HCT116 (cell line): ENCODE measurements around the gene ZSWIM3.

ENCODE experiments used
- EZH2 ChIP-seq: fragments of 200-600 bp; sonication (generic); IDR thresholded peaks from 2 replicates; pipeline ENCODE4 v1.6.1; 2017; ENCODE audit warnings: antibody characterized with exemption, mixed run types
- EZH2phosphoT487 ChIP-seq: fragments of 200-600 bp; IDR thresholded peaks from 2 replicates; pipeline ENCODE4 v1.6.1; 2018; ENCODE audit warnings: antibody characterized with exemption, borderline replicate concordance
- JUND ChIP-seq: IDR thresholded peaks from 2 replicates; pipeline ENCODE4 v1.6.1; 2012
- POLR2A ChIP-seq: IDR thresholded peaks from 2 replicates; pipeline ENCODE4 v1.7.0; 2011; ENCODE audit warnings: borderline replicate concordance; ENCODE audit not compliant: insufficient read depth, insufficient read length; ENCODE audit errors: extremely low read depth
- POLR2AphosphoS5 ChIP-seq: IDR thresholded peaks from 2 replicates; pipeline ENCODE4 v1.6.1; 2011; ENCODE audit warnings: mild to moderate bottlenecking, low read depth, low read length, moderate library complexity
- RAD21 ChIP-seq: IDR thresholded peaks from 2 replicates; pipeline ENCODE4 v1.6.1; 2012; ENCODE audit warnings: low read depth, mild to moderate bottlenecking
- SP1 ChIP-seq: IDR thresholded peaks from 2 replicates; pipeline ENCODE4 v1.6.1; 2012; ENCODE audit warnings: low read depth
- SRF ChIP-seq: IDR thresholded peaks from 2 replicates; pipeline ENCODE4 v1.6.1; 2012; ENCODE audit warnings: low read depth
- ZNF274 ChIP-seq: fragments of 200-500 bp; sonication (Bioruptor generic); IDR thresholded peaks from 2 replicates; pipeline ENCODE4 v1.6.1; 2014; ENCODE audit warnings: mild to moderate bottlenecking, low read depth, low read length, inconsistent platforms
- TF ChIP-seq, protein P1 (sequence below), 3 experiments: fragments of 200-600 bp in 1 of 3; sonication (generic) in 1 of 3; IDR thresholded peaks in 2 of 3; conservative IDR thresholded peaks in 1 of 3; 2 replicates each; pipeline ENCODE4 v1.5.1; 2012 to 2017; ENCODE audit warnings: low read depth in 2 of 3, low read length in 2 of 3, antibody characterized with exemption in 1 of 3, borderline replicate concordance in 1 of 3, control low read depth in 1 of 3, mild to moderate bottlenecking in 1 of 3, mixed read lengths in 1 of 3, mixed run types in 1 of 3, moderate library complexity in 1 of 3; ENCODE audit not compliant: insufficient read depth in 1 of 3
- TF ChIP-seq, protein P2 (sequence below): IDR thresholded peaks from 2 replicates; pipeline ENCODE4 v1.6.1; 2012
- TF ChIP-seq, protein P3 (sequence below): IDR thresholded peaks from 2 replicates; pipeline ENCODE4 v1.6.1; 2012; ENCODE audit warnings: low read depth

DNA sequence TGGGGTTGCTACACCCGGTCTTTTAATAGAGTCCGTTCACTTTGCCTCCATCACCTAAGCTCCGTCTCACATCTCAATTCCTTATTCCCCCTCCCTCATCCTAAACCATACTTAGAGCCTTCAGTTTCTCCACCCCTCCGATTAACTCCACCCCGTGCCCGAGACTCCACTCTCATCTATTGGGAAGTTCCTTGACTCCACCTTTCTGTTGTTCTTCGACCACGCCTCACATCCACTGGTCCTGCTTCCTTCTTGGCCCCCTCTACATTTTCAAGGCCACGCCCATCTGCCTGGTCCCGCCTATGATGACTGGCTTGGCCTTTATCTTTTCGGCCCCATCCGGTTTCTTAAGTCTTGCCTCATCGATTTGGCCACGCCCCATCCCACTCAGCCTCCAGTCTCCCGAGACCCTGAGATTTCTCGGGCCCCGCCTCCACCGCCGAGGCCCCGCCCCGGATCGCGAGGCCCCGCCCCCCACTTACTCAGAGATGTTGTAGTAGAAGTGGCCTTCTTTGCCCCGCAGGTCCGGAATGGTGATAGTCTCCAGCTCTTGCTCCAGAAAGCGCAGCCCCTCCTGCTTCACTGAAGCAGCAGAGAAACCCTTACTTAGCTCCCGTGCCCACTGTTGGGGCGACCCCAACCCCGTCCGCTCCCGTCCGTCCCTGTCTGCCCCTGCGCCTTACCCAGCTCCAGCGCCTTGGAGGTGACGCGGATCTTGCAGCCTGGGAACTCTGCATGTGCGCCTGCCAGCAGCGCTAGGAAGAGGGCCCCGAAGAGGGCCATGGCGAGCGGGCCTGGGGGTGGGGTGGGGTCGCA lies 53.5 kb downstream of the ZSWIM3 start:
- no peak for TF ChIP-seq EZH2
- TF ChIP-seq POLR2A, result no peak
- no peak for TF ChIP-seq ZNF274
- TF ChIP-seq POLR2AphosphoS5, result no peak
- TF ChIP-seq, protein P1, sequence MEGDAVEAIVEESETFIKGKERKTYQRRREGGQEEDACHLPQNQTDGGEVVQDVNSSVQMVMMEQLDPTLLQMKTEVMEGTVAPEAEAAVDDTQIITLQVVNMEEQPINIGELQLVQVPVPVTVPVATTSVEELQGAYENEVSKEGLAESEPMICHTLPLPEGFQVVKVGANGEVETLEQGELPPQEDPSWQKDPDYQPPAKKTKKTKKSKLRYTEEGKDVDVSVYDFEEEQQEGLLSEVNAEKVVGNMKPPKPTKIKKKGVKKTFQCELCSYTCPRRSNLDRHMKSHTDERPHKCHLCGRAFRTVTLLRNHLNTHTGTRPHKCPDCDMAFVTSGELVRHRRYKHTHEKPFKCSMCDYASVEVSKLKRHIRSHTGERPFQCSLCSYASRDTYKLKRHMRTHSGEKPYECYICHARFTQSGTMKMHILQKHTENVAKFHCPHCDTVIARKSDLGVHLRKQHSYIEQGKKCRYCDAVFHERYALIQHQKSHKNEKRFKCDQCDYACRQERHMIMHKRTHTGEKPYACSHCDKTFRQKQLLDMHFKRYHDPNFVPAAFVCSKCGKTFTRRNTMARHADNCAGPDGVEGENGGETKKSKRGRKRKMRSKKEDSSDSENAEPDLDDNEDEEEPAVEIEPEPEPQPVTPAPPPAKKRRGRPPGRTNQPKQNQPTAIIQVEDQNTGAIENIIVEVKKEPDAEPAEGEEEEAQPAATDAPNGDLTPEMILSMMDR (IDR thresholded peaks at IDR 0.05 in 2 of 3, conservative IDR thresholded peaks at IDR 0.05 in 1 of 3; ENCODE audit: borderline replicate concordance in 1 of 3, insufficient read depth in 1 of 3, low read depth in 2 of 3, low read length in 2 of 3), result no peak
- TF ChIP-seq, protein P2, sequence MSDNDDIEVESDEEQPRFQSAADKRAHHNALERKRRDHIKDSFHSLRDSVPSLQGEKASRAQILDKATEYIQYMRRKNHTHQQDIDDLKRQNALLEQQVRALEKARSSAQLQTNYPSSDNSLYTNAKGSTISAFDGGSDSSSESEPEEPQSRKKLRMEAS, result no peak
- no peak for TF ChIP-seq SRF
- no peak for TF ChIP-seq JUND
- no peak; the same call in 1 of the 2 replicates for TF ChIP-seq SP1
- no peak for TF ChIP-seq EZH2phosphoT487
- no peak for TF ChIP-seq RAD21
- TF ChIP-seq, protein P3, sequence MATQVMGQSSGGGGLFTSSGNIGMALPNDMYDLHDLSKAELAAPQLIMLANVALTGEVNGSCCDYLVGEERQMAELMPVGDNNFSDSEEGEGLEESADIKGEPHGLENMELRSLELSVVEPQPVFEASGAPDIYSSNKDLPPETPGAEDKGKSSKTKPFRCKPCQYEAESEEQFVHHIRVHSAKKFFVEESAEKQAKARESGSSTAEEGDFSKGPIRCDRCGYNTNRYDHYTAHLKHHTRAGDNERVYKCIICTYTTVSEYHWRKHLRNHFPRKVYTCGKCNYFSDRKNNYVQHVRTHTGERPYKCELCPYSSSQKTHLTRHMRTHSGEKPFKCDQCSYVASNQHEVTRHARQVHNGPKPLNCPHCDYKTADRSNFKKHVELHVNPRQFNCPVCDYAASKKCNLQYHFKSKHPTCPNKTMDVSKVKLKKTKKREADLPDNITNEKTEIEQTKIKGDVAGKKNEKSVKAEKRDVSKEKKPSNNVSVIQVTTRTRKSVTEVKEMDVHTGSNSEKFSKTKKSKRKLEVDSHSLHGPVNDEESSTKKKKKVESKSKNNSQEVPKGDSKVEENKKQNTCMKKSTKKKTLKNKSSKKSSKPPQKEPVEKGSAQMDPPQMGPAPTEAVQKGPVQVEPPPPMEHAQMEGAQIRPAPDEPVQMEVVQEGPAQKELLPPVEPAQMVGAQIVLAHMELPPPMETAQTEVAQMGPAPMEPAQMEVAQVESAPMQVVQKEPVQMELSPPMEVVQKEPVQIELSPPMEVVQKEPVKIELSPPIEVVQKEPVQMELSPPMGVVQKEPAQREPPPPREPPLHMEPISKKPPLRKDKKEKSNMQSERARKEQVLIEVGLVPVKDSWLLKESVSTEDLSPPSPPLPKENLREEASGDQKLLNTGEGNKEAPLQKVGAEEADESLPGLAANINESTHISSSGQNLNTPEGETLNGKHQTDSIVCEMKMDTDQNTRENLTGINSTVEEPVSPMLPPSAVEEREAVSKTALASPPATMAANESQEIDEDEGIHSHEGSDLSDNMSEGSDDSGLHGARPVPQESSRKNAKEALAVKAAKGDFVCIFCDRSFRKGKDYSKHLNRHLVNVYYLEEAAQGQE, result no peak
